ENCODE results near the gene EXD3. TPM values are rescaled to one million over a fixed set of nuclear protein-coding genes. Genes with fewer than 3 reads are reported as not detected.
A peak's percentile ranks its signal among the peaks of the same experiment; 100 is the strongest.

Gene EXD3
- total and polyA plus RNA-seq, 2 of the 13 experiments (the other 11 are each of a cell fraction or from before 2014, with no cell fraction given) = 2.7 to 4.8 TPM

DNA sequence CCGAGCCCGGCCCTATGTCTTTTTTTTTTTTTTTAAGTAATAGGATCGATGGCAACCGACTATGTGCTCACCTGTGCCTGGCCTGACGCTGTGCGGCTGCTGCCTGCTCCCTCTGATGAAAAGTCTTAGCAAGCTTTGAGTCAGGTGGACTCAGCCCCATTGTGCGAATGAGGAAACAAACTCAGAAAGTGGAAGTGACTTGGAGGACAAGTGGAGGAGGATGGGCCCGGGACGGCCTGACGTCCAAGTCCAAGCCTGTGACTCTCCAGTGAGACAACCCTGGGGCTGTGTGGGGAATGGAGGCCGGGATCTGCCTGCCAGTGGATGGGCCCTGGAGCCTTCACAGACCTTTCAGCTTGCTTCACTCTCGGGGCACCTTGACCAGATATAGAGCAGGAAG, 57.9 kb downstream of the EXD3 start (continued):
- no peak for TF ChIP-seq PAWR (CRISPR knock-in tag; IDR thresholded peaks at IDR 0.05; ENCODE audit: borderline replicate concordance)

DNA sequence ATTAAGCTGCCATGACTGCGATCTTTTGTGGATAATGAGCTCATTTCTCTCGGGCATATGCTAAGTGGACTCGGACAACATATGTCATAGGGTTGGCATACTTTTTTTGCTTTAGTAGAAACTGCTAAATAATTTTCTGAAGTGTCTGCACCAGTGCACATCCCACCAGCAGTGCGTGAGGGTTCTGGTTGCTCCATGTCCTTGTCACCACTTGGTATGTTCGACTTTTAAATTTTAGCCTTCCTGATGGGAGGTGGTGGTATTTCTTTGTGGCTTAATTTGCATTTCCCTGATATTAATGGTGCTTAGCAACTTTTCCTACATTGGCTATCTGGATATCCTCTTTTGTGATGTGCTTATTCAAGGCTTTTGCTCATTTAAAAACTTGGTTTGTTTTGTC, 63.1 kb downstream of the EXD3 start:
- ChIA-PET CTCF (ENCODE audit: low intra/inter-chr PET ratio, low total read pairs) (no interaction called here), POLR2A (no interaction called here)
- in situ Hi-C loops (cut with HindIII; ENCODE audit: extremely low pct_ligation_motif_present, low pct_unique_long_range_greater_than_20kb) = no loop called here
- Histone ChIP-seq H3K4me3 (replicated peaks in 1 of 3; ENCODE audit: insufficient read depth in 1 of 3, low read depth in 2 of 3, low read length in 3 of 3) (no peak overlapping the region), H3K4me2 (ENCODE audit: low read depth, low read length) (no peak overlapping the region), H2AFZ (ENCODE audit: low read length) (no peak overlapping the region), H3K4me1 (ENCODE audit: insufficient read depth, low read length) (no peaks in the 10 kb centered on the region), H3K9me3 (ENCODE audit: low read length) (peaks cover 29% of the 10 kb centered on the region), H3K9ac (ENCODE audit: insufficient read depth, low read depth, low read length) (no peak overlapping the region), H3K36me3 (replicated peaks in 1 of 2; ENCODE audit: control insufficient read depth in 1 of 2, insufficient read depth in 2 of 2, low read length in 2 of 2) (no peaks in the 10 kb centered on the region), H4K20me1 (ENCODE audit: insufficient read depth, low read length) (no peaks in the 10 kb centered on the region), H3K27ac (ENCODE audit: extremely low read length, insufficient read depth, low read length) (no peak overlapping the region), H3K27me3 (ENCODE audit: control insufficient read depth in 1 of 2, insufficient read depth in 2 of 2, low read length in 2 of 2) (peaks cover 0 to 8% of the 10 kb centered on the region in 2 experiments; a peak in 2 of 5 replicates), H3K79me2 (ENCODE audit: insufficient read depth, low read length) (no peaks in the 10 kb centered on the region)
- TF ChIP-seq NFKB2 (CRISPR knock-in tag; IDR thresholded peaks at IDR 0.05; ENCODE audit: borderline replicate concordance) = no peak
- no peak for TF ChIP-seq SOX5 (CRISPR knock-in tag; IDR thresholded peaks at IDR 0.05; ENCODE audit: borderline replicate concordance)
- peak; percentile 96 for TF ChIP-seq ZNF7 (CRISPR knock-in tag; IDR thresholded peaks at IDR 0.05)
- 31% methylated on average over 5 of the region's 5 CpGs for WGBS (ENCODE audit: low lambda C conversion rate)
- ATAC-seq = no peak
- intact Hi-C loops (cut with micrococcal nuclease; ENCODE audit: unreplicated experiment) = no loop called here
- no TSS peak for BruUV-seq (replicated peaks)
- no peak for DNase-seq (ENCODE audit: low spot score)
- FAIRE-seq = no peak

DNA sequence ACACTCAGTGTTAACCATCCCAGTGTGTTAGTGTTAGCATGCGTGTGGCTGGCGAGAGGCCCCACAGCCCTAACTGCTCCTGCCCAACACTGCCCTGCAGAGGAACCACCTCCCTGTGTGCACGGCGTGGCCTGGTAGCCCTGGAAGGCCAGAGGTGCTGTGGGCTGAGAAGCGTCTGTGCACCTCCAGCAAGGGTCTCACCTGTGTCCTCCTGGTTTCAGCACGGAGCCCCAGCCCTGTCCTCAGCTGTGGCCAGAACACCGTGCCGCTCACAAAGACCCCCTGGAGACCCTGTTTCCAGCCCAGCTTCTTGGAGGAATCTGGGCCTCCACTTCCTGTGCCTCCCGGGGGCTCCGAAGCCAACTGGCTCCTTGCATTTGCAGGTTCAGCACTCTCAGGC, 64.8 kb downstream of the EXD3 start:
- Histone ChIP-seq H3K27ac (ENCODE audit: extremely low read length, insufficient read depth, low read length) (no peak overlapping the region), H3K9me3 (ENCODE audit: low read length) (peaks cover 29% of the 10 kb centered on the region), H3K4me2 (ENCODE audit: low read depth, low read length) (no peak overlapping the region), H3K9ac (ENCODE audit: insufficient read depth, low read depth, low read length) (no peak overlapping the region), H3K4me3 (replicated peaks in 1 of 3; ENCODE audit: insufficient read depth in 1 of 3, low read depth in 2 of 3, low read length in 3 of 3) (no peak overlapping the region), H3K79me2 (ENCODE audit: insufficient read depth, low read length) (no peaks in the 10 kb centered on the region), H3K4me1 (ENCODE audit: insufficient read depth, low read length) (no peaks in the 10 kb centered on the region), H4K20me1 (ENCODE audit: insufficient read depth, low read length) (no peaks in the 10 kb centered on the region), H3K36me3 (replicated peaks in 1 of 2; ENCODE audit: control insufficient read depth in 1 of 2, insufficient read depth in 2 of 2, low read length in 2 of 2) (no peaks in the 10 kb centered on the region), H3K27me3 (ENCODE audit: control insufficient read depth in 1 of 2, insufficient read depth in 2 of 2, low read length in 2 of 2) (peaks cover 0 to 8% of the 10 kb centered on the region in 2 experiments; a peak in 2 of 5 replicates), H2AFZ (ENCODE audit: low read length) (no peak overlapping the region)
- intact Hi-C loops (cut with micrococcal nuclease; ENCODE audit: unreplicated experiment) = no loop called here
- in situ Hi-C loops (cut with HindIII; ENCODE audit: extremely low pct_ligation_motif_present, low pct_unique_long_range_greater_than_20kb) = no loop called here
- ChIA-PET CTCF (ENCODE audit: low intra/inter-chr PET ratio, low total read pairs) (no interaction called here), POLR2A (no interaction called here)
- 90% methylated on average over 2 of the region's 10 CpGs for WGBS (ENCODE audit: low lambda C conversion rate)
- BruUV-seq (replicated peaks) = no TSS peak
- no peak for ATAC-seq
- no peak for DNase-seq (ENCODE audit: low spot score)
- FAIRE-seq = no peak
- no peak for TF ChIP-seq MBD4 (IDR thresholded peaks at IDR 0.05; ENCODE audit: borderline replicate concordance, low read length)
- TF ChIP-seq, protein P1, sequence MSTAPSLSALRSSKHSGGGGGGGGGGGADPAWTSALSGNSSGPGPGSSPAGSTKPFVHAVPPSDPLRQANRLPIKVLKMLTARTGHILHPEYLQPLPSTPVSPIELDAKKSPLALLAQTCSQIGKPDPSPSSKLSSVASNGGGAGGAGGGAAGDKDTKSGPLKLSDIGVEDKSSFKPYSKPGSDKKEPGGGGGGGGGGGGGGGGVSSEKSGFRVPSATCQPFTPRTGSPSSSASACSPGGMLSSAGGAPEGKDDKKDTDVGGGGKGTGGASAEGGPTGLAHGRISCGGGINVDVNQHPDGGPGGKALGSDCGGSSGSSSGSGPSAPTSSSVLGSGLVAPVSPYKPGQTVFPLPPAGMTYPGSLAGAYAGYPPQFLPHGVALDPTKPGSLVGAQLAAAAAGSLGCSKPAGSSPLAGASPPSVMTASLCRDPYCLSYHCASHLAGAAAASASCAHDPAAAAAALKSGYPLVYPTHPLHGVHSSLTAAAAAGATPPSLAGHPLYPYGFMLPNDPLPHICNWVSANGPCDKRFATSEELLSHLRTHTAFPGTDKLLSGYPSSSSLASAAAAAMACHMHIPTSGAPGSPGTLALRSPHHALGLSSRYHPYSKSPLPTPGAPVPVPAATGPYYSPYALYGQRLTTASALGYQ (CRISPR knock-in tag; IDR thresholded peaks at IDR 0.05) = no peak
- no peak for TF ChIP-seq KDM4B (CRISPR knock-in tag; IDR thresholded peaks at IDR 0.05)
- no peak for TF ChIP-seq U2AF2 (IDR thresholded peaks at IDR 0.05; ENCODE audit: low read depth, low read length)
- TF ChIP-seq, protein P2, sequence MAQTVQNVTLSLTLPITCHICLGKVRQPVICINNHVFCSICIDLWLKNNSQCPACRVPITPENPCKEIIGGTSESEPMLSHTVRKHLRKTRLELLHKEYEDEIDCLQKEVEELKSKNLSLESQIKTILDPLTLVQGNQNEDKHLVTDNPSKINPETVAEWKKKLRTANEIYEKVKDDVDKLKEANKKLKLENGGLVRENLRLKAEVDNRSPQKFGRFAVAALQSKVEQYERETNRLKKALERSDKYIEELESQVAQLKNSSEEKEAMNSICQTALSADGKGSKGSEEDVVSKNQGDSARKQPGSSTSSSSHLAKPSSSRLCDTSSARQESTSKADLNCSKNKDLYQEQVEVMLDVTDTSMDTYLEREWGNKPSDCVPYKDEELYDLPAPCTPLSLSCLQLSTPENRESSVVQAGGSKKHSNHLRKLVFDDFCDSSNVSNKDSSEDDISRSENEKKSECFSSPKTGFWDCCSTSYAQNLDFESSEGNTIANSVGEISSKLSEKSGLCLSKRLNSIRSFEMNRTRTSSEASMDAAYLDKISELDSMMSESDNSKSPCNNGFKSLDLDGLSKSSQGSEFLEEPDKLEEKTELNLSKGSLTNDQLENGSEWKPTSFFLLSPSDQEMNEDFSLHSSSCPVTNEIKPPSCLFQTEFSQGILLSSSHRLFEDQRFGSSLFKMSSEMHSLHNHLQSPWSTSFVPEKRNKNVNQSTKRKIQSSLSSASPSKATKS (CRISPR knock-in tag; IDR thresholded peaks at IDR 0.05) = no peak
- TF ChIP-seq, protein P3, sequence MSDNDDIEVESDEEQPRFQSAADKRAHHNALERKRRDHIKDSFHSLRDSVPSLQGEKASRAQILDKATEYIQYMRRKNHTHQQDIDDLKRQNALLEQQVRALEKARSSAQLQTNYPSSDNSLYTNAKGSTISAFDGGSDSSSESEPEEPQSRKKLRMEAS (IDR thresholded peaks at IDR 0.05) = no peak
